Hepatocyte (in vitro differentiated cells): Measurements from ENCODE around the gene HES4. TPM values are rescaled to one million over a fixed set of nuclear protein-coding genes. Genes with fewer than 3 reads are reported as not detected.

ENCODE experiments used
- DNase-seq: peaks from one replicate; pipeline ENCODE4 v3.0.0-alpha.2; 2016; ENCODE audit warnings: low spot score
- H2AFZ ChIP-seq: fragments of 200-600 bp; sonication (generic); 2 replicates; pipeline ENCODE4 v1.6.0; 2016; ENCODE audit warnings: antibody characterized with exemption, mild to moderate bottlenecking
- H3K27ac ChIP-seq: fragments of 200-600 bp; sonication (generic); 2 replicates; pipeline ENCODE4 v1.5.1; 2016; ENCODE audit warnings: mild to moderate bottlenecking
- H3K27me3 ChIP-seq: fragments of 200-600 bp; sonication (generic); 2 replicates; pipeline ENCODE4 v1.6.1; 2016
- H3K36me3 ChIP-seq: fragments of 200-600 bp; sonication (generic); replicated peaks from 2 replicates; pipeline ENCODE4 v1.5.1; 2016; ENCODE audit warnings: low read depth; ENCODE audit not compliant: insufficient read depth
- H3K4me1 ChIP-seq: fragments of 200-600 bp; sonication (generic); 2 replicates; pipeline ENCODE4 v1.5.1; 2016; ENCODE audit warnings: mild to moderate bottlenecking, moderate library complexity; ENCODE audit not compliant: insufficient read depth
- H3K4me2 ChIP-seq: fragments of 200-600 bp; sonication (generic); 2 replicates; pipeline ENCODE4 v1.6.0; 2016
- H3K4me3 ChIP-seq: fragments of 200-600 bp; sonication (generic); 2 replicates; pipeline ENCODE4 v1.5.1; 2016; ENCODE audit warnings: mild to moderate bottlenecking
- H3K79me2 ChIP-seq: fragments of 200-600 bp; sonication (generic); 2 replicates; pipeline ENCODE4 v1.6.0; 2017; ENCODE audit warnings: mild to moderate bottlenecking
- H3K9me2 ChIP-seq: fragments of 200-600 bp; sonication (generic); replicated peaks from 2 replicates; pipeline ENCODE4 v1.6.0; 2017; ENCODE audit warnings: mild to moderate bottlenecking; ENCODE audit not compliant: insufficient read depth
- H3K9me3 ChIP-seq: fragments of 200-600 bp; sonication (generic); 2 replicates; pipeline ENCODE4 v1.5.1; 2016; ENCODE audit warnings: low read depth, mild to moderate bottlenecking
- H4K20me1 ChIP-seq: fragments of 200-600 bp; sonication (generic); 2 replicates; pipeline ENCODE4 v1.6.0; 2016; ENCODE audit warnings: mild to moderate bottlenecking; ENCODE audit not compliant: insufficient read depth, poor library complexity, severe bottlenecking
- CTCF ChIP-seq: fragments of 200-600 bp; sonication (generic); IDR thresholded peaks from 2 replicates; pipeline ENCODE4 v1.5.1; 2016; ENCODE audit warnings: antibody characterized with exemption, mild to moderate bottlenecking; ENCODE audit not compliant: poor library complexity
- EZH2 ChIP-seq: fragments of 200-600 bp; sonication (generic); IDR thresholded peaks from 2 replicates; pipeline ENCODE4 v1.6.1; 2016; ENCODE audit warnings: antibody characterized with exemption, mild to moderate bottlenecking, borderline replicate concordance
- EZH2phosphoT487 ChIP-seq: fragments of 200-600 bp; sonication (generic); IDR thresholded peaks from one replicate; pipeline ENCODE4 v1.6.1; 2018; ENCODE audit warnings: antibody characterized with exemption, mild to moderate bottlenecking, low read depth, moderate library complexity; ENCODE audit not compliant: unreplicated experiment, severe bottlenecking
- WGBS: methylation state at CpG from one replicate; pipeline ENCODE4 v1.1.6; 2016; ENCODE audit warnings: low lambda C conversion rate; ENCODE audit errors: missing lambda C conversion rate; 5-methylcytosine and 5-hydroxymethylcytosine counted together
- polyA plus RNA-seq: library from polyadenylated mRNA; unstranded; fragments of >200 nt; fragmentation: Nextera tagmentation; extraction: Ambion mirVana; gene quantifications from 2 replicates; pipeline ENCODE4 v1.2.1, GENCODE V29; 2016
- total RNA-seq: library from RNA; depleted of rRNA; stranded (reverse); fragments of >200 nt; gene quantifications from 2 replicates; pipeline ENCODE4 v1.2.3, GENCODE V29; 2014

Gene HES4
- total and polyA plus RNA-seq, 2 experiments from 2014 or later, result 28.7 to 74.5 TPM

- Histone ChIP-seq H3K4me2 (peak within 1 kb of the TSS; percentile 98), H4K20me1 (peaks cover 7% of the 10 kb centered on the region), H3K9me3 (no peaks in the 10 kb centered on the region), H3K36me3 (no peaks in the 10 kb centered on the region), H3K27me3 (no peaks in the 10 kb centered on the region), H3K4me3 (peak within 1 kb of the TSS; percentile 100), H3K27ac (peak within 1 kb of the TSS; percentile 43), H3K9me2 (no peaks in the 10 kb centered on the region), H3K4me1 (peaks cover 3% of the 10 kb centered on the region), H3K79me2 (peaks cover 20% of the 10 kb centered on the region), H2AFZ (peak within 1 kb of the TSS; percentile 43)
- DNase-seq, result peak; percentile 94
- WGBS, result 11% methylated on average over 68 of the region's 101 CpGs
- TF ChIP-seq EZH2phosphoT487, result no peak
- TF ChIP-seq EZH2, result no peak
- no peak for TF ChIP-seq CTCF
Measured at GRCh38 chr1:958823-959730, 40.8 kb downstream of the HES4 start, which contains the start of gene NOC2L. Gene NOC2L, minus strand, starts transcription at chr1:959256. Its CDS starts 16 bp downstream, at chr1:959240.

GRCh38 chr1:956636-957035 lies 43.3 kb downstream of the HES4 start:
- H3K4me3 ChIP-seq, result no peak overlapping the region
- H3K4me1 ChIP-seq, result peaks cover 3% of the 10 kb centered on the region
- no peaks in the 10 kb centered on the region for H3K9me2 ChIP-seq
- TF ChIP-seq CTCF (no peak), EZH2phosphoT487 (no peak), EZH2 (no peak)
- WGBS, result 99% methylated on average over 11 of the region's 11 CpGs
- DNase-seq, result no peak
- no peaks in the 10 kb centered on the region for H3K9me3 ChIP-seq
- H2AFZ ChIP-seq, result no peak overlapping the region
- H3K79me2 ChIP-seq, result peaks cover 20% of the 10 kb centered on the region
- H3K4me2 ChIP-seq, result no peak overlapping the region
- H3K36me3 ChIP-seq, result no peaks in the 10 kb centered on the region
- no peaks in the 10 kb centered on the region for H3K27me3 ChIP-seq
- H3K27ac ChIP-seq, result no peak overlapping the region
- peaks cover 7% of the 10 kb centered on the region for H4K20me1 ChIP-seq

GRCh38 chr1:955474-955873 lies 44.4 kb downstream of the HES4 start:
- WGBS, result 98% methylated on average over 6 of the region's 6 CpGs
- Histone ChIP-seq H3K9me3 (no peaks in the 10 kb centered on the region), H3K36me3 (no peaks in the 10 kb centered on the region), H3K27ac (no peak overlapping the region), H3K27me3 (no peaks in the 10 kb centered on the region), H2AFZ (no peak overlapping the region), H3K4me2 (no peak overlapping the region), H4K20me1 (peaks cover 7% of the 10 kb centered on the region), H3K9me2 (no peaks in the 10 kb centered on the region), H3K4me1 (peaks cover 3% of the 10 kb centered on the region), H3K79me2 (peaks cover 20% of the 10 kb centered on the region), H3K4me3 (no peak overlapping the region)
- TF ChIP-seq EZH2 (no peak), CTCF (no peak), EZH2phosphoT487 (no peak)
- no peak for DNase-seq
